Endothelial cell of hepatic sinusoid (primary cell): ENCODE data around the gene GPR171.
"Not testable (repeated sequence)": the region's sequence is repeated elsewhere in the genome, so short reads cannot be mapped to it uniquely, and the experiment has no call there.

Source experiments
- in situ Hi-C: cut with HindIII; loops from 2 replicates; pipeline ENCODE4 v1.10.0; 2017; ENCODE audit warnings: low sequenced_read_pairs

GPR171 gene, protein sequence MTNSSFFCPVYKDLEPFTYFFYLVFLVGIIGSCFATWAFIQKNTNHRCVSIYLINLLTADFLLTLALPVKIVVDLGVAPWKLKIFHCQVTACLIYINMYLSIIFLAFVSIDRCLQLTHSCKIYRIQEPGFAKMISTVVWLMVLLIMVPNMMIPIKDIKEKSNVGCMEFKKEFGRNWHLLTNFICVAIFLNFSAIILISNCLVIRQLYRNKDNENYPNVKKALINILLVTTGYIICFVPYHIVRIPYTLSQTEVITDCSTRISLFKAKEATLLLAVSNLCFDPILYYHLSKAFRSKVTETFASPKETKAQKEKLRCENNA

GRCh38 chr3:151203051-151203420, at the start of gene GPR171:
Gene GPR171 (minus strand): TSS chr3:151203216. CDS start chr3:151199386, 3,830 bp downstream.
- in situ Hi-C loops: no loop called here

GRCh38 chr3:151248772-151249337, 45.8 kb upstream of the GPR171 start:
- in situ Hi-C loops: no loop called here

DNA sequence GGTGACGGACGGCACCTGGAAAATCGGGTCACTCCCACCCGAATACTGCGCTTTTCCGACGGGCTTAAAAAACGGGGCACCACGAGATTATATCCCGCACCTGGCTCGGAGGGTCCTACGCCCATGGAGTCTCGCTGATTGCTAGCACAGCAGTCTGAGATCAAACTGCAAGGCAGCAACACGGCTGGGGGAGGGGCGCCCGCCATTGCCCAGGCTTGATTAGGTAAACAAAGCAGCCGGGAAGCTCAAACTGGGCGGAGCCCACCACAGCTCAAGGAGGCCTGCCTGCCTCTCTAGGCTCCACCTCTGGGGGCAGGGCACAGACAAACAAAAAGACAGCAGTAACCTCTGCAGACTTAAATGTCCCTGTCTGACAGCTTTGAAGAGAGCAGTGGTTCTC, 39.0 kb upstream of the GPR171 start:
- in situ Hi-C loops: not testable (repeated sequence)

- in situ Hi-C loops: loop anchor here (5.0 kb wide), 1 partner anchor 91 kb away; the partner anchor contains the start of gene P2RY13
These were observed 33.7 kb upstream of the GPR171 start for GRCh38 chr3:151236736-151237135.

- in situ Hi-C loops: loop anchor here (5.0 kb wide), 1 partner anchor 91 kb away; the partner anchor contains the start of gene P2RY13
These were observed 33.3 kb upstream of the GPR171 start for GRCh38 chr3:151236316-151236715.

GRCh38 chr3:151234825-151235224, 31.8 kb upstream of the GPR171 start:
- in situ Hi-C loops: loop anchor here (5.0 kb wide), 2 partner anchors 42 to 92 kb away; partner anchors contain the start of genes P2RY13 and P2RY14

DNA sequence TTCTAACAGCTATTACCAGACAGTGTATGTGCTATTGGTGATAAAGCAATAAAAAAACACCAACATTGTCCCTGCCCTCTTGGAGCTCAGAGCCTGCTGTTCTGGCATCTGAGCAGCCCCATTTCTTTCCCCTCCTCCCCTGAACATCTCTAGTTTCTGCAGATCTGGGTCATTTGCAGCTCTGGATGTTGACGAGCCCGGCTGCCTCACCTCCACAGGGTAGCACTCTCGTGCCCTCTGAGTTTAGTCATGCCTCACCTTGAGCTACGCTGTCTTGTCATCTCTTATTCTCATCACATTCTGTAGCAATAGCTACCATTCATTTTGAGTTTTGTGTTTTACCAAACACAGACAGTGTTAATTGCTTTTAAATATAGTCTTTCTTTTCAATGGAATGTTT, 30.0 kb upstream of the GPR171 start:
- in situ Hi-C loops: loop anchor here (5.0 kb wide), 1 partner anchor 44 kb away; the partner anchor contains the start of gene P2RY14

- in situ Hi-C loops: loop anchor here (5.0 kb wide), 1 partner anchor 45 kb away; the partner anchor contains the start of gene P2RY14
These were observed 29.4 kb upstream of the GPR171 start for GRCh38 chr3:151232403-151232802.

GRCh38 chr3:151230646-151231045, 27.6 kb upstream of the GPR171 start:
- in situ Hi-C loops: loop anchor here (5.0 kb wide), 1 partner anchor 47 kb away; the partner anchor contains the start of gene P2RY14

DNA sequence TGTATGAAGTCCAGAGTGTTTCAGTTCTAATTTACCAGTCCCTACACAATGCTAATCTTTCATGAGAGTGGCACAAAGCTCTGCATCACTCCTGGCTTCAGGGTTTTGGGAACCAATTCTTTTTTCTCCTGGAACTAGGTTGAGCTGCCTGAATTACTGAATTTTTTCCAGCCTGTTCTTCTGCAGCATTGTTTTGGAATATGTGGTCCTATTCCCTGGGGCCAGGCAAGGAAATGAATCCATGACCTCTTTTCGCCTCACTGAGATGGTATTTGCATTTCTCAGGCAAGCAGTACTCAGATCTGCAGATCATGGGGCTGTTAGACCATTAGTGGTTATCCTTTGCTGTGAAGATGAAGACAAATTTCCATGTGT, 25.6 kb upstream of the GPR171 start:
- in situ Hi-C loops: no loop called here

GRCh38 chr3:151227807-151228665, 25.0 kb upstream of the GPR171 start:
- in situ Hi-C loops: no loop called here

- in situ Hi-C loops: no loop called here
These were observed 24.3 kb upstream of the GPR171 start for GRCh38 chr3:151227266-151227806.

DNA sequence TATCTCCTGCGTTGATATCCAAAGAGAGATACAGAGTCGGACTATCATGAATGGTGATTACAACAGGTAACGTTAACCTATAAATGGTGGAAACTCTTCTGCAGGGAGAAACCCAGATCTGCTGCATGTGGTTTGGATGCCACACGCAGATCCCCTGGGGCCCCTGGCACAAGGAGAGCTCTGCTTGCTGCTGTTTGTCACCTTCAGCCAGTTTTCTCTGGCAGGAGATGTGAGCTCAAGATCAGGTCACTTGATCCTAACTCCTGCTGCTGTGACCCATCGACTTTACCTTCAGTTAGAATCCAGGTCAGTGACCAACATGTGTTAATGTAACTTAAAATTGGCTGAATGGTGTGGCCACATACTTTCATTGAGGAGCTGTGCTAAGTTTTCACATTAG, 23.8 kb upstream of the GPR171 start:
- in situ Hi-C loops: no loop called here

DNA sequence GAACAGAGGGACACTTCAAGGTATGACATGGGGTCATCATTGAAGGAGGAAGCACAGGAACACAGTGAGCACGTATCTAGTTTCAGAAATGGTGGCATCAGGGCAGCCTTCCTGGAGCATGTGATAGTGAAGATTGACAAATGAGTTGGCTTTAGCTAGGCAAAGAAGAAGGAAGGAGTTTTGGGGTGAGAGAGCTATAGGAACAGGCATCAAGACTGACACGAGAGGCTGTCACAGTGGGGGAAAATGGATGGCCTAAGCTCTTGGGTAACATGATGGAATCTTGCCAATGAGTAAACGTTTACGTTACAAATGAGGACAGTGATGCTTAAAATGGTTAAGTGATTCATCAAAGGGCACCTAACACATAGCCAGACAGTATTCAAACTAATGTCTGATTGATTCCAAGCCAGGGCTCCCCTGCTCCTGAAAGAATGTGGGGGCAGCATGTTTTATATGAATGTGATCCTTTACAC, 23.1 kb upstream of the GPR171 start:
- in situ Hi-C loops: no loop called here

GRCh38 chr3:151225040-151225975, 22.3 kb upstream of the GPR171 start:
- in situ Hi-C loops: no loop called here

DNA sequence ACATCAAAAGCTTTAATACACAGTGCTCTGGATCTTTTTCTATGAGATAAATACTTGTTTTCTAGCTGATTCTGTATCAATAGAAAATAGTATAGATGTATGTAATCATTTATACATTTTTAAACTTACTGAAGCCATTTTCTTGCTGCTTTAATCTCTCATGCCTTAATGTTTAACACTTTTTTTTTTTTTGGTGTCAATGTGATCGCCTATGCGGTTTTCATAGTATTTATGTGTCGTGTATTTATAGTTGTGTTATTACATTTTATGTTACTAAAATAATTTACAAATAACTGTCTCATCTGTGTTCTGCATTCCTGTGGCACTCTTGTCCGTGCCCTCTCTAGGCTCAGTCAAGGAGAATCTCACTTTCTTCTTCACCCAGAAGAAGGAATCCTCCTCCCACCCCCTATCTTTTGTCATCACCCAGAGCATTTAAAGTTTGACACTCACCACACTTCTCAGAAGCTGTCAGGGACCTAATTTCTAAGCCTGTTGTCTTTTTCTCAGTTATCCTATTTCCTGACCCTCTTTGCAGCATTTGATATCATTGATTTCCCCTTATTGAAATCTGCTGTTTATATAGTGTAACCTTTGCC, 21.4 kb upstream of the GPR171 start:
- in situ Hi-C loops: no loop called here

- in situ Hi-C loops: no loop called here
These were observed 16.0 kb upstream of the GPR171 start for GRCh38 chr3:151219056-151219455.

DNA sequence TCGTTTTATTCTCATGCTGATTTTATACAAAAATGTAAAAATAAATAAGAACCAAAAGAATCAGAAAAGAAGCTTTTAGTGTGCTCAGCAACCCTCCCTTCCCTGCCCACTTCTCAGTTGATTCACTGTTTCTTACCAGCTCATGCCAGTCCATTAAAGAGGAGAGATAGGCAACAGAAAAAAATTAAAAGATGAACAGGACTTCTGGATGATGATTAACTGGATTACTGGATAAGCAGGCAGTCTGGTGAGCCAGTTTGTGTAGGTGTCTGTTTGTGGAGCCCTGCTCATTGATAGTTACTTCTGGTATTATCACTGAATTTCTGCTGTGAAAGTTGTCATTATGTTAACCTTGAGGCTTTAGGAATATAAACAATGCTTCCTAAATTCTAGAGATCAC, 15.1 kb upstream of the GPR171 start:
- in situ Hi-C loops: no loop called here
